Natural killer cell (primary cell): ENCODE data around the gene CACNA1D. TPM values are rescaled to one million over a fixed set of nuclear protein-coding genes. Genes with fewer than 3 reads are reported as not detected.

ENCODE experiments used
- ATAC-seq, 3 donors: fragments of 150-1000 bp in 2 of 3; fragments of 200-7000 bp in 1 of 3; cut with Tn5 transposase; 1 replicate in 1 of 3; 2 replicates in 2 of 3; pipeline ENCODE4 v1.10.0; 2021; ENCODE audit warnings: mild to moderate bottlenecking in 2 of 3, moderate library complexity in 2 of 3
- DNase-seq, 2 donors: peaks; one replicate each; pipeline versions ENCODE4 v3.0.0 to v3.0.0-alpha.2; 2013 to 2021; ENCODE audit warnings: mixed read lengths in 1 of 2
- H3K27ac ChIP-seq: one replicate; pipeline ENCODE4 v1.5.1; 2013; ENCODE audit warnings: mild to moderate bottlenecking, low read length
- H3K27me3 ChIP-seq: one replicate; pipeline ENCODE4 v1.6.1; 2013; ENCODE audit warnings: low read length; ENCODE audit not compliant: control insufficient read depth, insufficient read depth
- H3K36me3 ChIP-seq: one replicate; pipeline ENCODE4 v1.6.1; 2013; ENCODE audit warnings: low read length; ENCODE audit not compliant: control insufficient read depth, insufficient read depth
- H3K4me1 ChIP-seq: one replicate; pipeline ENCODE4 v1.6.1; 2013; ENCODE audit warnings: low read length; ENCODE audit not compliant: control insufficient read depth, insufficient read depth
- H3K4me3 ChIP-seq: one replicate; pipeline ENCODE4 v1.5.1; 2013; ENCODE audit warnings: low read length
- H3K9me3 ChIP-seq: one replicate; pipeline ENCODE4 v1.6.1; 2013; ENCODE audit warnings: low read length; ENCODE audit not compliant: control insufficient read depth, insufficient read depth
- H3K27ac Mint-ChIP-seq, 2 donors: one replicate each; pipeline ENCODE4 v1.8.0; 2022; ENCODE audit warnings: mild to moderate bottlenecking in 2 of 2, mixed read lengths in 2 of 2, moderate library complexity in 1 of 2
- H3K27me3 Mint-ChIP-seq, 2 donors: one replicate each; pipeline ENCODE4 v1.8.0; 2022; ENCODE audit warnings: low read depth in 2 of 2, mixed read lengths in 2 of 2
- H3K36me3 Mint-ChIP-seq: one replicate; pipeline ENCODE4 v1.8.0; 2022; ENCODE audit warnings: mixed read lengths
- H3K4me1 Mint-ChIP-seq, 2 donors: one replicate each; pipeline ENCODE4 v1.8.0; 2022; ENCODE audit warnings: mixed read lengths in 2 of 2
- H3K4me3 Mint-ChIP-seq: one replicate; pipeline ENCODE4 v1.8.0; 2022; ENCODE audit warnings: mild to moderate bottlenecking, moderate library complexity, mixed read lengths
- H3K9me3 Mint-ChIP-seq, 2 donors: one replicate each; pipeline ENCODE4 v1.8.0; 2022; ENCODE audit warnings: mixed read lengths in 2 of 2
- WGBS: methylation state at CpG from one replicate; pipeline ENCODE4 v1.1.7; 2013; ENCODE audit warnings: missing lambda C conversion rate; ENCODE audit not compliant: insufficient coverage; 5-methylcytosine and 5-hydroxymethylcytosine counted together
- intact Hi-C: fragments of 100-400 bp; cut with micrococcal nuclease; formaldehyde crosslinking; loops from one replicate; pipeline ENCODE4 v1.14.2; 2022
- total RNA-seq, 4 donors: library from RNA; stranded (reverse); fragments of 120-200 nt in 1 of 4; gene quantifications; one replicate each; pipeline versions ENCODE4 v1.2.3 to v1.2.4, GENCODE V29; 2013 to 2022
- TF ChIP-seq, protein P1 (sequence below): fragments of 200-600 bp; IDR thresholded peaks from one replicate; pipeline ENCODE4 v1.8.0; 2022; ENCODE audit warnings: antibody characterized with exemption

Gene CACNA1D
- total RNA-seq, 3 donors from 2014 or later (not counting 1 experiment from before 2014, with no cell fraction given) = 0.54 to 10.1 TPM; not detected in 1

- no peak overlapping the region for H3K27ac ChIP-seq
- no peak overlapping the region for H3K27ac Mint-ChIP-seq
- H3K4me3 Mint-ChIP-seq = no peak overlapping the region
- no peaks in the 10 kb centered on the region for H3K4me1 ChIP-seq
- H3K9me3 ChIP-seq = no peaks in the 10 kb centered on the region
- H3K27me3 ChIP-seq = no peaks in the 10 kb centered on the region
- ATAC-seq (no peak), DNase-seq (no peak)
- no peaks in the 10 kb centered on the region for H3K36me3 Mint-ChIP-seq
- H3K9me3 Mint-ChIP-seq = no peaks in the 10 kb centered on the region
- H3K4me1 Mint-ChIP-seq = no peaks in the 10 kb centered on the region
- intact Hi-C loops = no loop called here
- WGBS = 87% methylated on average over 7 of the region's 9 CpGs
- TF ChIP-seq, protein P1, sequence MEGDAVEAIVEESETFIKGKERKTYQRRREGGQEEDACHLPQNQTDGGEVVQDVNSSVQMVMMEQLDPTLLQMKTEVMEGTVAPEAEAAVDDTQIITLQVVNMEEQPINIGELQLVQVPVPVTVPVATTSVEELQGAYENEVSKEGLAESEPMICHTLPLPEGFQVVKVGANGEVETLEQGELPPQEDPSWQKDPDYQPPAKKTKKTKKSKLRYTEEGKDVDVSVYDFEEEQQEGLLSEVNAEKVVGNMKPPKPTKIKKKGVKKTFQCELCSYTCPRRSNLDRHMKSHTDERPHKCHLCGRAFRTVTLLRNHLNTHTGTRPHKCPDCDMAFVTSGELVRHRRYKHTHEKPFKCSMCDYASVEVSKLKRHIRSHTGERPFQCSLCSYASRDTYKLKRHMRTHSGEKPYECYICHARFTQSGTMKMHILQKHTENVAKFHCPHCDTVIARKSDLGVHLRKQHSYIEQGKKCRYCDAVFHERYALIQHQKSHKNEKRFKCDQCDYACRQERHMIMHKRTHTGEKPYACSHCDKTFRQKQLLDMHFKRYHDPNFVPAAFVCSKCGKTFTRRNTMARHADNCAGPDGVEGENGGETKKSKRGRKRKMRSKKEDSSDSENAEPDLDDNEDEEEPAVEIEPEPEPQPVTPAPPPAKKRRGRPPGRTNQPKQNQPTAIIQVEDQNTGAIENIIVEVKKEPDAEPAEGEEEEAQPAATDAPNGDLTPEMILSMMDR = no peak
- H3K36me3 ChIP-seq = no peaks in the 10 kb centered on the region
- peaks cover 14 to 47% of the 10 kb centered on the region in 2 donors for H3K27me3 Mint-ChIP-seq
- H3K4me3 ChIP-seq = no peak overlapping the region
Observed at GRCh38 chr3:53509494-53509893, 15.1 kb downstream of the CACNA1D start.

DNA sequence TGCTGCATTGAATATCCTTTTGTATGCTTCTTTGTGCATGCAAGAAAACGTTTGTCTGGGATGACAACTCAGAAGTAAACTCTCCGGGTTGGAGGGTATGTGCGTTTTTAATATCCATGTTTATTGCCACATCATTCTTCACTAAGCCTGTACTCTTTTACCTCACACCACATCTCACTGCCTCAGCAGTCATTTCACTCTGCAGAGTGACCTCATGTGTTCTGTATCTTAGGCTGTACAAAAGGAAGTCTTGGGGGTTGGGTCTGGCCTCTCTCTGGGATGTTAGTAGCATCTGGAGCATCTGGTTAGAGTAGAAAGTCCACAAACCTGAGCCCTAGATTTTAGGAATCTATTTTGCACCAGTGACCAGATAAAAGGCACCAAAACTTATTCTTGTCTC lies 16.1 kb downstream of the CACNA1D start:
- WGBS = 84% methylated on average over 3 of the region's 3 CpGs
- Histone ChIP-seq H3K4me3 (no peak overlapping the region), H3K27me3 (no peaks in the 10 kb centered on the region), H3K36me3 (no peaks in the 10 kb centered on the region), H3K9me3 (no peaks in the 10 kb centered on the region), H3K4me1 (no peaks in the 10 kb centered on the region), H3K27ac (no peak overlapping the region)
- intact Hi-C loops = no loop called here
- Mint-ChIP-seq H3K27me3 (peaks cover 14 to 47% of the 10 kb centered on the region in 2 donors), H3K4me1 (no peaks in the 10 kb centered on the region), H3K9me3 (no peaks in the 10 kb centered on the region), H3K36me3 (no peaks in the 10 kb centered on the region), H3K27ac (no peak overlapping the region), H3K4me3 (no peak overlapping the region)
- TF ChIP-seq, protein P1 = no peak
- DNase-seq (no peak), ATAC-seq (no peak)

GRCh38 chr3:53511246-53511645 lies 16.8 kb downstream of the CACNA1D start:
- Mint-ChIP-seq H3K27me3 (peaks cover 14 to 44% of the 10 kb centered on the region in 2 donors), H3K27ac (no peak overlapping the region), H3K9me3 (no peaks in the 10 kb centered on the region), H3K36me3 (no peaks in the 10 kb centered on the region), H3K4me1 (no peaks in the 10 kb centered on the region), H3K4me3 (no peak overlapping the region)
- Histone ChIP-seq H3K9me3 (no peaks in the 10 kb centered on the region), H3K36me3 (no peaks in the 10 kb centered on the region), H3K4me3 (no peak overlapping the region), H3K27ac (no peak overlapping the region), H3K27me3 (no peaks in the 10 kb centered on the region), H3K4me1 (no peaks in the 10 kb centered on the region)
- WGBS = 94% methylated on average over 13 of the region's 13 CpGs
- ATAC-seq (no peak), DNase-seq (no peak)
- intact Hi-C loops = no loop called here
- TF ChIP-seq, protein P1 = no peak

DNA sequence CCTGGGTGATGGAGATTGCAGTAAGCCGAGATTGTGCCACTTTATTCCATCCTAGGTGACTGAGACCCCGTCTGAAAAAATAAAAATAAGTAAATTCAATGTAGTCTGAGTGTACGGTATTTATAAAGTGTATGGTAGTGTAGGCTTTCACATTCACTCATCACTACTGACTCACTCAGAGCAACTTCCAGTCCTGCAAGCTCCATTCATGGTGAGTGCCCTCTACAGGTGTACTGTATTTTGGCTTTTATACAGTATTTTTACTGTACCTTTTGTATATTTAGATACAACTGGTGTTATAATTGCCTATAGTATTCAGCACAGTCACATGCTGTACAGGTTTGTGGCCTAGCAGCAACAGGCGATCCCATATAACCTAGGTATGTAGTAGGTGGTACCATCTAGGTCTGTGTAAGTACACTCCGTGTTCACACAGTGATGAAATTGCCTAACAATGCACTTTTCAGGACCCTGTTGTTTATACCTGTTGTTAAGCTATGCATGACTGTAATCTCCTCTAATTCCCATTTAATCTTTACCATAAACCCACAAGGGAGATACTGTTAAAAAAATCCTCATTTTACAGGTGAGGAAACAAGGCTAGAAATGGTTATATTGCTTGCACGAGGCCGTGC lies 19.3 kb downstream of the CACNA1D start:
- H3K4me3 ChIP-seq = no peak overlapping the region
- Mint-ChIP-seq H3K27ac (no peak overlapping the region), H3K27me3 (peaks cover 8 to 33% of the 10 kb centered on the region in 2 donors), H3K36me3 (no peaks in the 10 kb centered on the region), H3K4me3 (no peak overlapping the region), H3K9me3 (no peaks in the 10 kb centered on the region), H3K4me1 (no peaks in the 10 kb centered on the region)
- no peak overlapping the region for H3K27ac ChIP-seq
- TF ChIP-seq, protein P1 = no peak
- 86% methylated on average over 5 of the region's 7 CpGs for WGBS
- no peaks in the 10 kb centered on the region for H3K9me3 ChIP-seq
- H3K27me3 ChIP-seq = no peaks in the 10 kb centered on the region
- H3K4me1 ChIP-seq = no peaks in the 10 kb centered on the region
- no peaks in the 10 kb centered on the region for H3K36me3 ChIP-seq
- DNase-seq (no peak), ATAC-seq (no peak)
- intact Hi-C loops = no loop called here
